RWPE2 (cell line): Measurements from ENCODE around the gene ARAP2.
A peak's percentile ranks its signal among the peaks of the same experiment; 100 is the strongest.

Source experiments
- ATAC-seq: fragments of 200-7000 bp; cut with Tn5 transposase; 3 replicates; pipeline ENCODE4 v1.9.1; 2021; ENCODE audit warnings: low read depth
- DNase-seq: peaks from one replicate; pipeline ENCODE4 v3.0.0-alpha.2; 2020; ENCODE audit warnings: low spot score
- H3K27ac ChIP-seq: fragments of 450-650 bp; 2 replicates; pipeline ENCODE4 v1.5.1; 2017; ENCODE audit warnings: mild to moderate bottlenecking; ENCODE audit not compliant: poor library complexity, severe bottlenecking
- H3K27me3 ChIP-seq: fragments of 250-450 bp; sonication (Bioruptor Pico); 2 replicates; pipeline ENCODE4 v1.5.1; 2021; ENCODE audit warnings: mild to moderate bottlenecking, moderate library complexity; ENCODE audit not compliant: insufficient read depth, poor library complexity, severe bottlenecking
- H3K36me3 ChIP-seq: fragments of 250-450 bp; sonication (Bioruptor Pico); 2 replicates; pipeline ENCODE4 v1.5.1; 2020; ENCODE audit warnings: low read depth, mild to moderate bottlenecking, moderate library complexity
- H3K4me1 ChIP-seq: fragments of 250-450 bp; sonication (Bioruptor Pico); 2 replicates; pipeline ENCODE4 v1.5.1; 2021; ENCODE audit warnings: mild to moderate bottlenecking, moderate library complexity; ENCODE audit not compliant: insufficient read depth, poor library complexity, severe bottlenecking
- H3K4me3 ChIP-seq: fragments of 250-450 bp; sonication (Bioruptor Pico); 2 replicates; pipeline ENCODE4 v1.5.1; 2021; ENCODE audit warnings: mild to moderate bottlenecking, moderate library complexity; ENCODE audit not compliant: severe bottlenecking
- H3K9me3 ChIP-seq: fragments of 250-450 bp; sonication (Bioruptor Pico); 2 replicates; pipeline ENCODE4 v1.5.1; 2021; ENCODE audit warnings: mild to moderate bottlenecking, moderate library complexity; ENCODE audit not compliant: severe bottlenecking
- CTCF ChIP-seq: fragments of 450-650 bp; IDR thresholded peaks from one replicate; pipeline ENCODE4 v1.5.1; 2017; ENCODE audit warnings: mild to moderate bottlenecking, moderate library complexity; ENCODE audit not compliant: poor library complexity, severe bottlenecking

Gene ARAP2

GRCh38 chr4:36196145-36196913 lies 48.0 kb downstream of the ARAP2 start:
- Histone ChIP-seq H3K27me3 (no peaks in the 10 kb centered on the region), H3K36me3 (peaks cover 6% of the 10 kb centered on the region; the same call in 1 of the 2 replicates), H3K9me3 (no peaks in the 10 kb centered on the region), H3K4me3 (no peak overlapping the region), H3K27ac (no peak overlapping the region), H3K4me1 (no peaks in the 10 kb centered on the region)
- no peak for TF ChIP-seq CTCF
- no peak for DNase-seq
- no peak for ATAC-seq

GRCh38 chr4:36192922-36193321 lies 51.4 kb downstream of the ARAP2 start:
- H3K27ac ChIP-seq = no peak overlapping the region
- DNase-seq (no peak), ATAC-seq (no peak)
- no peaks in the 10 kb centered on the region for H3K4me1 ChIP-seq
- H3K36me3 ChIP-seq = no peaks in the 10 kb centered on the region
- no peaks in the 10 kb centered on the region for H3K9me3 ChIP-seq
- no peak overlapping the region for H3K4me3 ChIP-seq
- H3K27me3 ChIP-seq = no peaks in the 10 kb centered on the region
- no peak for TF ChIP-seq CTCF

GRCh38 chr4:36189511-36190226 lies 54.6 kb downstream of the ARAP2 start:
- Histone ChIP-seq H3K9me3 (no peaks in the 10 kb centered on the region), H3K27me3 (no peaks in the 10 kb centered on the region), H3K36me3 (peaks cover 8% of the 10 kb centered on the region; the same call in 1 of the 2 replicates), H3K27ac (no peak overlapping the region), H3K4me1 (no peaks in the 10 kb centered on the region), H3K4me3 (no peak overlapping the region)
- ATAC-seq = no peak
- DNase-seq = no peak
- TF ChIP-seq CTCF = no peak

- Histone ChIP-seq H3K27me3 (no peaks in the 10 kb centered on the region), H3K36me3 (peaks cover 8% of the 10 kb centered on the region; the same call in 1 of the 2 replicates), H3K4me1 (no peaks in the 10 kb centered on the region), H3K27ac (no peak overlapping the region), H3K4me3 (no peak overlapping the region), H3K9me3 (no peaks in the 10 kb centered on the region)
- TF ChIP-seq CTCF = peak; percentile 80
- no peak for ATAC-seq
- no peak for DNase-seq
These were observed 56.5 kb downstream of the ARAP2 start for GRCh38 chr4:36187723-36188333.
